Gastrocnemius medialis (tissue), 4 donors: ENCODE results near the gene BIVM.

ENCODE experiments used
- POLR2A ChIP-seq, 2 donors: fragments of 450-650 bp; IDR thresholded peaks; one replicate each; pipeline ENCODE4 v1.6.1; 2017; ENCODE audit warnings: antibody characterized with exemption in 2 of 2, mild to moderate bottlenecking in 2 of 2, moderate library complexity in 2 of 2
- TF ChIP-seq, protein P1 (sequence below), 5 experiments: fragments of 450-650 bp in 3 of 5; fragments of 200-600 bp in 2 of 5; sonication (generic) in 2 of 5; IDR thresholded peaks in 4 of 5; conservative IDR thresholded peaks in 1 of 5; 1 replicate in 4 of 5; 2 replicates in 1 of 5; pipeline ENCODE4 v1.5.1; 2016 to 2019; ENCODE audit warnings: antibody characterized with exemption in 5 of 5, mild to moderate bottlenecking in 3 of 5, moderate library complexity in 3 of 5

- TF ChIP-seq POLR2A (IDR thresholded peaks at IDR 0.05): no peak
- TF ChIP-seq, protein P1, sequence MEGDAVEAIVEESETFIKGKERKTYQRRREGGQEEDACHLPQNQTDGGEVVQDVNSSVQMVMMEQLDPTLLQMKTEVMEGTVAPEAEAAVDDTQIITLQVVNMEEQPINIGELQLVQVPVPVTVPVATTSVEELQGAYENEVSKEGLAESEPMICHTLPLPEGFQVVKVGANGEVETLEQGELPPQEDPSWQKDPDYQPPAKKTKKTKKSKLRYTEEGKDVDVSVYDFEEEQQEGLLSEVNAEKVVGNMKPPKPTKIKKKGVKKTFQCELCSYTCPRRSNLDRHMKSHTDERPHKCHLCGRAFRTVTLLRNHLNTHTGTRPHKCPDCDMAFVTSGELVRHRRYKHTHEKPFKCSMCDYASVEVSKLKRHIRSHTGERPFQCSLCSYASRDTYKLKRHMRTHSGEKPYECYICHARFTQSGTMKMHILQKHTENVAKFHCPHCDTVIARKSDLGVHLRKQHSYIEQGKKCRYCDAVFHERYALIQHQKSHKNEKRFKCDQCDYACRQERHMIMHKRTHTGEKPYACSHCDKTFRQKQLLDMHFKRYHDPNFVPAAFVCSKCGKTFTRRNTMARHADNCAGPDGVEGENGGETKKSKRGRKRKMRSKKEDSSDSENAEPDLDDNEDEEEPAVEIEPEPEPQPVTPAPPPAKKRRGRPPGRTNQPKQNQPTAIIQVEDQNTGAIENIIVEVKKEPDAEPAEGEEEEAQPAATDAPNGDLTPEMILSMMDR (IDR thresholded peaks at IDR 0.05 in 4 of 5, conservative IDR thresholded peaks at IDR 0.05 in 1 of 5): no peak
Observed at GRCh38 chr13:102771298-102772041, 27.4 kb upstream of the BIVM start.
